Measurements from ENCODE around the gene ST6GALNAC4. TPM values are rescaled to one million over a fixed set of nuclear protein-coding genes. Genes with fewer than 3 reads are reported as not detected.
"Not testable (repeated sequence)": the region's sequence is repeated elsewhere in the genome, so short reads cannot be mapped to it uniquely, and the experiment has no call there.

The ST6GALNAC4 gene
- total RNA-seq, 1 donor from 2014 or later = 18.1 TPM

GRCh38 chr9:127880143-127880542, 36.7 kb downstream of the ST6GALNAC4 start:
- DNase-seq = no peak
- intact Hi-C loops (cut with DNase I) = no loop called here
- no peak for ATAC-seq (ENCODE audit: poor library complexity)

GRCh38 chr9:127878652-127879390, 38.0 kb downstream of the ST6GALNAC4 start:
- ATAC-seq (ENCODE audit: poor library complexity) (no peak), DNase-seq (no peak)
- intact Hi-C loops (cut with DNase I) = no loop called here

GRCh38 chr9:127878001-127878651, 38.7 kb downstream of the ST6GALNAC4 start:
- DNase-seq (no peak), ATAC-seq (ENCODE audit: poor library complexity) (no peak)
- intact Hi-C loops (cut with DNase I) = no loop called here

- peak; percentile 84 for ATAC-seq (ENCODE audit: poor library complexity)
- intact Hi-C loops (cut with DNase I) = no loop called here
- DNase-seq = peak; percentile 89
Observed at GRCh38 chr9:127877566-127877998, 39.3 kb downstream of the ST6GALNAC4 start, which contains the start of gene AK1. TSS of gene AK1 (minus strand) at chr9:127877675. CDS start at chr9:127874617, 3,058 bp downstream.

- DNase-seq = peak; percentile 76
- intact Hi-C loops (cut with DNase I) = no loop called here
- peak; percentile 58 for ATAC-seq (ENCODE audit: poor library complexity)
Observed at GRCh38 chr9:127876764-127877562, 39.9 kb downstream of the ST6GALNAC4 start.

- DNase-seq = no peak
- intact Hi-C loops (cut with DNase I) = no loop called here
- no peak for ATAC-seq (ENCODE audit: poor library complexity)
Observed at GRCh38 chr9:127876026-127876763, 40.6 kb downstream of the ST6GALNAC4 start.

GRCh38 chr9:127875306-127875966, 41.4 kb downstream of the ST6GALNAC4 start:
- ATAC-seq (ENCODE audit: poor library complexity) = no peak

GRCh38 chr9:127874301-127875221, 42.3 kb downstream of the ST6GALNAC4 start:
- DNase-seq = peak; percentile 66
- intact Hi-C loops (cut with DNase I) = loop anchor here (5.0 kb wide), 1 partner anchor 72 kb away; the partner anchor contains the start of gene FPGS
- peak; percentile 14 for ATAC-seq (ENCODE audit: poor library complexity)

More at GRCh38 chr9:127875306-127875966, 41.4 kb downstream of the ST6GALNAC4 start:
- intact Hi-C loops (cut with DNase I) = no loop called here
- DNase-seq = no peak

- intact Hi-C loops (cut with DNase I) = loop anchor here (5.0 kb wide), 1 partner anchor 72 kb away; the partner anchor contains the start of gene FPGS
- ATAC-seq (ENCODE audit: poor library complexity) = peak; percentile 62
- peak; percentile 91 for DNase-seq
Observed at GRCh38 chr9:127873886-127874285, 43.0 kb downstream of the ST6GALNAC4 start.

GRCh38 chr9:127873223-127873691, 43.6 kb downstream of the ST6GALNAC4 start:
- ATAC-seq (ENCODE audit: poor library complexity) (no peak), DNase-seq (no peak)
- intact Hi-C loops (cut with DNase I) = loop anchor here (5.0 kb wide), 1 partner anchor 71 kb away; the partner anchor contains the start of gene FPGS

- no peak for ATAC-seq (ENCODE audit: poor library complexity)
- no peak for DNase-seq
- intact Hi-C loops (cut with DNase I) = loop anchor here (5.0 kb wide), 1 partner anchor 70 kb away; the partner anchor contains the start of gene FPGS
Observed at GRCh38 chr9:127872369-127873222, 44.2 kb downstream of the ST6GALNAC4 start.

GRCh38 chr9:127871531-127871930, 45.3 kb downstream of the ST6GALNAC4 start:
- DNase-seq (no peak), ATAC-seq (ENCODE audit: poor library complexity) (no peak)
- intact Hi-C loops (cut with DNase I) = loop anchor here (5.0 kb wide), 1 partner anchor 69 kb away; the partner anchor contains the start of gene FPGS

GRCh38 chr9:127870887-127871286, 46.0 kb downstream of the ST6GALNAC4 start:
- ATAC-seq (ENCODE audit: poor library complexity) (no peak), DNase-seq (no peak)
- intact Hi-C loops (cut with DNase I) = loop anchor here (5.0 kb wide), 1 partner anchor 69 kb away; the partner anchor contains the start of gene FPGS

GRCh38 chr9:127870153-127870491, 46.7 kb downstream of the ST6GALNAC4 start:
- intact Hi-C loops (cut with DNase I) = loop anchor here (5.0 kb wide), 1 partner anchor 68 kb away; the partner anchor contains the start of gene FPGS
- not testable (repeated sequence) for DNase-seq; ATAC-seq (ENCODE audit: poor library complexity)

All from Right ventricle myocardium superior (tissue), 1 donor.